H9 (cell line): ENCODE measurements around the gene GRIFIN. TPM values are rescaled to one million over a fixed set of nuclear protein-coding genes. Genes with fewer than 3 reads are reported as not detected.
A peak's percentile ranks its signal among the peaks of the same experiment; 100 is the strongest.

Source experiments
- DNase-seq: peaks from one replicate; pipeline ENCODE4 v3.0.0-alpha.2; 2017
- H2AFZ ChIP-seq: one replicate; pipeline ENCODE4 v1.6.1; 2013; ENCODE audit warnings: mild to moderate bottlenecking, low read length, control low read depth, moderate library complexity
- H2AK5ac ChIP-seq: 2 replicates; pipeline ENCODE4 v1.6.1; 2013; ENCODE audit warnings: low read length, control low read depth, mixed read lengths; ENCODE audit not compliant: insufficient read length
- H2BK120ac ChIP-seq: one replicate; pipeline ENCODE4 v1.6.1; 2013; ENCODE audit warnings: low read depth, mild to moderate bottlenecking, low read length, control low read depth, inconsistent platforms; ENCODE audit not compliant: poor library complexity, severe bottlenecking
- H2BK12ac ChIP-seq: 2 replicates; pipeline ENCODE4 v1.6.1; 2013; ENCODE audit warnings: low read length, control low read depth, mixed read lengths, low read depth; ENCODE audit not compliant: insufficient read length
- H2BK15ac ChIP-seq: 2 replicates; pipeline ENCODE4 v1.6.1; 2013; ENCODE audit warnings: low read depth, low read length, control low read depth
- H2BK20ac ChIP-seq: one replicate; pipeline ENCODE4 v1.6.1; 2013; ENCODE audit warnings: low read depth, mild to moderate bottlenecking, low read length, control low read depth, inconsistent platforms; ENCODE audit not compliant: poor library complexity, severe bottlenecking
- H2BK5ac ChIP-seq: 2 replicates; pipeline ENCODE4 v1.6.1; 2013; ENCODE audit warnings: low read length, control low read depth, mixed read lengths; ENCODE audit not compliant: insufficient read length
- H3K14ac ChIP-seq: 2 replicates; pipeline ENCODE4 v1.6.1; 2013; ENCODE audit warnings: low read length, control low read depth; ENCODE audit not compliant: insufficient read depth
- H3K18ac ChIP-seq: 2 replicates; pipeline ENCODE4 v1.6.1; 2013; ENCODE audit warnings: low read depth, mild to moderate bottlenecking, mixed read lengths, low read length, control low read depth; ENCODE audit not compliant: insufficient read length
- H3K23ac ChIP-seq: 2 replicates; pipeline ENCODE4 v1.6.1; 2013; ENCODE audit warnings: low read length, control low read depth, mixed read lengths, low read depth; ENCODE audit not compliant: insufficient read length
- H3K23me2 ChIP-seq: 2 replicates; pipeline ENCODE4 v1.6.1; 2013; ENCODE audit warnings: low read depth, mild to moderate bottlenecking, mixed read lengths, low read length, control low read depth; ENCODE audit not compliant: insufficient read length, poor library complexity, severe bottlenecking
- H3K27ac ChIP-seq: 2 replicates; pipeline ENCODE4 v1.5.1; 2013; ENCODE audit warnings: low read length, control low read depth, mixed read lengths, low read depth; ENCODE audit not compliant: insufficient read length
- H3K27me3 ChIP-seq: 2 replicates; pipeline ENCODE4 v1.6.1; 2013; ENCODE audit warnings: low read length, control low read depth, inconsistent platforms; ENCODE audit not compliant: insufficient read depth
- H3K4ac ChIP-seq: 2 replicates; pipeline ENCODE4 v1.6.1; 2013; ENCODE audit warnings: low read depth, mild to moderate bottlenecking, control low read depth, inconsistent platforms, low read length, moderate library complexity
- H3K4me1 ChIP-seq: 2 replicates; pipeline ENCODE4 v1.6.1; 2013; ENCODE audit warnings: low read length, control low read depth, inconsistent platforms; ENCODE audit not compliant: insufficient read depth
- H3K4me2 ChIP-seq: 2 replicates; pipeline ENCODE4 v1.6.1; 2013; ENCODE audit warnings: low read length, control low read depth, mixed read lengths; ENCODE audit not compliant: insufficient read length, insufficient read depth
- H3K56ac ChIP-seq: 2 replicates; pipeline ENCODE4 v1.6.1; 2013; ENCODE audit warnings: low read depth, mild to moderate bottlenecking, mixed read lengths, low read length, control low read depth; ENCODE audit not compliant: insufficient read length
- H3K79me1 ChIP-seq: 2 replicates; pipeline ENCODE4 v1.6.1; 2013; ENCODE audit warnings: low read depth, mild to moderate bottlenecking, moderate library complexity, low read length, control low read depth, inconsistent platforms; ENCODE audit not compliant: insufficient read depth, poor library complexity, severe bottlenecking
- H3K79me2 ChIP-seq: 2 replicates; pipeline ENCODE4 v1.6.1; 2013; ENCODE audit warnings: low read length, control low read depth, inconsistent platforms; ENCODE audit not compliant: insufficient read depth
- H3K9ac ChIP-seq: 2 replicates; pipeline ENCODE4 v1.6.1; 2013; ENCODE audit warnings: low read length, control low read depth, mixed read lengths; ENCODE audit not compliant: insufficient read length; ENCODE audit errors: extremely low read depth
- H3K9me3 ChIP-seq: one replicate; pipeline ENCODE4 v1.6.1; 2013; ENCODE audit warnings: low read depth, low read length, inconsistent platforms; ENCODE audit not compliant: control insufficient read depth
- H3T11ph ChIP-seq: one replicate; pipeline ENCODE4 v1.6.1; 2013; ENCODE audit warnings: mild to moderate bottlenecking, low read length, control low read depth, inconsistent platforms
- H4K20me1 ChIP-seq: one replicate; pipeline ENCODE4 v1.6.1; 2013; ENCODE audit not compliant: control insufficient read depth, insufficient read length, insufficient read depth
- H4K5ac ChIP-seq: 2 replicates; pipeline ENCODE4 v1.6.1; 2013; ENCODE audit warnings: low read depth, mild to moderate bottlenecking, mixed read lengths, low read length, control low read depth; ENCODE audit not compliant: insufficient read length
- H4K8ac ChIP-seq: replicated peaks from 2 replicates; pipeline ENCODE4 v1.6.1; 2013; ENCODE audit warnings: low read length, control low read depth, mixed read lengths, low read depth; ENCODE audit not compliant: insufficient read length
- H4K91ac ChIP-seq: 2 replicates; pipeline ENCODE4 v1.6.1; 2013; ENCODE audit warnings: low read depth, mild to moderate bottlenecking, moderate library complexity, mixed read lengths, low read length, control low read depth; ENCODE audit not compliant: insufficient read length
- H3K27ac Mint-ChIP-seq, 3 experiments: 2 replicates in 2 of 3; 3 replicates in 1 of 3; pipeline ENCODE4 v1.8.0; 2020 to 2021; ENCODE audit warnings: mixed read lengths in 3 of 3, mild to moderate bottlenecking in 1 of 3, moderate library complexity in 1 of 3
- H3K27me3 Mint-ChIP-seq: 2 replicates; pipeline ENCODE4 v1.8.0; 2021; ENCODE audit warnings: low read depth, mild to moderate bottlenecking, moderate library complexity, mixed read lengths
- H3K36me3 Mint-ChIP-seq, 3 experiments: 2 replicates in 2 of 3; 3 replicates in 1 of 3; pipeline ENCODE4 v1.8.0; 2020 to 2021; ENCODE audit warnings: low read depth in 3 of 3, mixed read lengths in 3 of 3; ENCODE audit not compliant: insufficient read depth in 1 of 3
- H3K4me1 Mint-ChIP-seq, 2 experiments: 2 replicates each; pipeline ENCODE4 v1.8.0; 2020; ENCODE audit warnings: mixed read lengths in 2 of 2
- H3K4me3 Mint-ChIP-seq, 2 experiments: 2 replicates in 1 of 2; 3 replicates in 1 of 2; pipeline ENCODE4 v1.8.0; 2020 to 2021; ENCODE audit warnings: mild to moderate bottlenecking in 2 of 2, mixed read lengths in 2 of 2, moderate library complexity in 1 of 2
- H3K9me3 Mint-ChIP-seq, 2 experiments: 2 replicates in 1 of 2; 3 replicates in 1 of 2; pipeline ENCODE4 v1.8.0; 2020; ENCODE audit warnings: mild to moderate bottlenecking in 2 of 2, mixed read lengths in 2 of 2, moderate library complexity in 1 of 2
- CTCF ChIP-seq: fragments of 200-600 bp; sonication (generic); conservative IDR thresholded peaks from 3 replicates; pipeline ENCODE4 v1.8.0; 2021; ENCODE audit warnings: antibody characterized with exemption, mild to moderate bottlenecking
- WGBS: extraction: QIAGEN DNeasy Blood & Tissue Kit; methylation state at CpG from one replicate; pipeline ENCODE4 v1.1.7; 2013; ENCODE audit warnings: missing lambda C conversion rate, low lambda C conversion rate, mixed read lengths; ENCODE audit not compliant: insufficient read length; ENCODE audit errors: extremely low coverage; 5-methylcytosine and 5-hydroxymethylcytosine counted together
- total RNA-seq: library from RNA; stranded (reverse); gene quantifications from 2 replicates; pipeline ENCODE4 v1.2.1, GENCODE V29; 2021

The GRIFIN gene
- total RNA-seq, 1 experiment from 2014 or later, result not detected

- Histone ChIP-seq H3K14ac (peak overlapping the region; percentile 24; the same call in 1 of the 2 replicates), H3K9ac (no peak overlapping the region), H4K8ac (no peak overlapping the region), H2BK120ac (no peak overlapping the region), H3K4ac (no peak overlapping the region), H3K23me2 (no peaks in the 10 kb centered on the region), H2AFZ (no peak overlapping the region), H2BK5ac (no peak overlapping the region), H4K20me1 (no peaks in the 10 kb centered on the region), H4K91ac (no peak overlapping the region), H3K23ac (no peak overlapping the region), H2BK12ac (no peak overlapping the region), H2BK15ac (no peak overlapping the region), H2BK20ac (no peak overlapping the region), H3K27ac (no peak overlapping the region), H3K79me1 (no peaks in the 10 kb centered on the region), H3K18ac (no peak overlapping the region), H3K4me1 (no peaks in the 10 kb centered on the region), H2AK5ac (no peak overlapping the region), H4K5ac (no peak overlapping the region), H3K4me2 (no peak overlapping the region), H3T11ph (no peak overlapping the region), H3K56ac (no peak overlapping the region), H3K27me3 (no peaks in the 10 kb centered on the region), H3K79me2 (no peaks in the 10 kb centered on the region), H3K9me3 (no peaks in the 10 kb centered on the region)
- WGBS, result no CpG with 5 or more reads among the region's 34 CpGs
- Mint-ChIP-seq H3K36me3 (no peaks in the 10 kb centered on the region), H3K4me1 (peaks cover 6% of the 10 kb centered on the region in 2 experiments), H3K27ac (peak overlapping the region in 2 of 3 experiments; percentile 48 to 49; a peak in 1 of 7 replicates), H3K9me3 (no peaks in the 10 kb centered on the region; a peak in 2 of 5 replicates), H3K4me3 (peak overlapping the region in 1 of 2 experiments; percentile 40; a peak in 2 of 5 replicates), H3K27me3 (peaks cover 1% of the 10 kb centered on the region)
- DNase-seq, result peak; percentile 90
- TF ChIP-seq CTCF, result peak; percentile 98
These were observed 24.8 kb downstream of the GRIFIN start for GRCh38 chr7:2451171-2452073.
